Endodermal cell (in vitro differentiated cells): ENCODE data around the gene H6PD. TPM values are rescaled to one million over a fixed set of nuclear protein-coding genes. Genes with fewer than 3 reads are reported as not detected.

Experiments used
- DNase-seq: peaks from one replicate; pipeline ENCODE4 v3.0.0-alpha.2; 2017
- H3K27ac ChIP-seq: 2 replicates; pipeline ENCODE4 v1.5.1; 2013; ENCODE audit warnings: mild to moderate bottlenecking, low read depth, low read length, moderate library complexity
- H3K27me3 ChIP-seq: 2 replicates; pipeline ENCODE4 v1.6.1; 2013; ENCODE audit warnings: mild to moderate bottlenecking, low read length, moderate library complexity; ENCODE audit not compliant: insufficient read depth, control insufficient read depth, poor library complexity, severe bottlenecking
- H3K36me3 ChIP-seq: 2 replicates; pipeline ENCODE4 v1.7.0; 2013; ENCODE audit warnings: mild to moderate bottlenecking, low read length, moderate library complexity; ENCODE audit not compliant: control insufficient read depth, insufficient read depth
- H3K4me1 ChIP-seq: one replicate; pipeline ENCODE4 v1.7.0; 2013; ENCODE audit warnings: low read length; ENCODE audit not compliant: control insufficient read depth, insufficient read depth
- H3K4me3 ChIP-seq: 2 replicates; pipeline ENCODE4 v1.5.1; 2013; ENCODE audit warnings: mild to moderate bottlenecking, low read length, moderate library complexity
- H3K9ac ChIP-seq: 2 replicates; pipeline ENCODE4 v1.6.1; 2013; ENCODE audit warnings: mild to moderate bottlenecking, low read length, moderate library complexity; ENCODE audit not compliant: poor library complexity, severe bottlenecking; ENCODE audit errors: extremely low read depth
- H3K9me3 ChIP-seq: 2 replicates; pipeline ENCODE4 v1.6.1; 2013; ENCODE audit warnings: mild to moderate bottlenecking, low read length, moderate library complexity; ENCODE audit not compliant: control insufficient read depth
- H3K27ac Mint-ChIP-seq: 2 replicates; pipeline ENCODE4 v1.8.0; 2020; ENCODE audit warnings: mixed read lengths
- H3K27me3 Mint-ChIP-seq: 2 replicates; pipeline ENCODE4 v1.8.0; 2021; ENCODE audit warnings: mild to moderate bottlenecking, mixed read lengths; ENCODE audit not compliant: insufficient read depth
- H3K36me3 Mint-ChIP-seq: 2 replicates; pipeline ENCODE4 v1.8.0; 2020; ENCODE audit warnings: low read depth, mixed read lengths
- H3K4me1 Mint-ChIP-seq: 2 replicates; pipeline ENCODE4 v1.8.0; 2020; ENCODE audit warnings: mixed read lengths
- H3K4me3 Mint-ChIP-seq: 2 replicates; pipeline ENCODE4 v1.8.0; 2020; ENCODE audit warnings: mild to moderate bottlenecking, moderate library complexity, mixed read lengths
- H3K9me3 Mint-ChIP-seq: 2 replicates; pipeline ENCODE4 v1.8.0; 2020; ENCODE audit warnings: mild to moderate bottlenecking, mixed read lengths
- WGBS, 2 experiments: methylation state at CpG; one replicate each; pipeline versions ENCODE4 v1.1.5 to v1.1.7; 2013; ENCODE audit warnings: missing lambda C conversion rate in 2 of 2, mixed read lengths in 1 of 2; ENCODE audit not compliant: insufficient coverage in 1 of 2, insufficient read length in 1 of 2; 5-methylcytosine and 5-hydroxymethylcytosine counted together
- total RNA-seq, 2 donors: library from RNA; stranded (reverse); fragmentation: NEBNext Ultra II Directional in 1 of 2; extraction: Animal tissue kit (Norgen Biotek cat#: 25700) in 1 of 2; gene quantifications; 2 replicates in 1 of 2; 3 replicates in 1 of 2; pipeline ENCODE4 v1.2.1, GENCODE V29; 2021
- TF ChIP-seq, protein P1 (sequence below): fragments of 200-600 bp; sonication (generic); conservative IDR thresholded peaks from 2 replicates; pipeline ENCODE4 v1.5.0; 2021; ENCODE audit warnings: antibody characterized with exemption, mild to moderate bottlenecking

H6PD gene
- total RNA-seq, 2 donors from 2014 or later, result 21.5 to 34.4 TPM

- H3K9me3 ChIP-seq, result no peaks in the 10 kb centered on the region
- TF ChIP-seq, protein P1, sequence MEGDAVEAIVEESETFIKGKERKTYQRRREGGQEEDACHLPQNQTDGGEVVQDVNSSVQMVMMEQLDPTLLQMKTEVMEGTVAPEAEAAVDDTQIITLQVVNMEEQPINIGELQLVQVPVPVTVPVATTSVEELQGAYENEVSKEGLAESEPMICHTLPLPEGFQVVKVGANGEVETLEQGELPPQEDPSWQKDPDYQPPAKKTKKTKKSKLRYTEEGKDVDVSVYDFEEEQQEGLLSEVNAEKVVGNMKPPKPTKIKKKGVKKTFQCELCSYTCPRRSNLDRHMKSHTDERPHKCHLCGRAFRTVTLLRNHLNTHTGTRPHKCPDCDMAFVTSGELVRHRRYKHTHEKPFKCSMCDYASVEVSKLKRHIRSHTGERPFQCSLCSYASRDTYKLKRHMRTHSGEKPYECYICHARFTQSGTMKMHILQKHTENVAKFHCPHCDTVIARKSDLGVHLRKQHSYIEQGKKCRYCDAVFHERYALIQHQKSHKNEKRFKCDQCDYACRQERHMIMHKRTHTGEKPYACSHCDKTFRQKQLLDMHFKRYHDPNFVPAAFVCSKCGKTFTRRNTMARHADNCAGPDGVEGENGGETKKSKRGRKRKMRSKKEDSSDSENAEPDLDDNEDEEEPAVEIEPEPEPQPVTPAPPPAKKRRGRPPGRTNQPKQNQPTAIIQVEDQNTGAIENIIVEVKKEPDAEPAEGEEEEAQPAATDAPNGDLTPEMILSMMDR, result no peak
- DNase-seq, result no peak
- Mint-ChIP-seq H3K4me3 (no peak overlapping the region), H3K27me3 (no peaks in the 10 kb centered on the region), H3K4me1 (peaks cover 11% of the 10 kb centered on the region), H3K36me3 (no peaks in the 10 kb centered on the region), H3K9me3 (no peaks in the 10 kb centered on the region), H3K27ac (no peak overlapping the region)
- peaks cover 3% of the 10 kb centered on the region for H3K4me1 ChIP-seq
- no peak overlapping the region for H3K27ac ChIP-seq
- no peak overlapping the region for H3K4me3 ChIP-seq
- no peak overlapping the region for H3K9ac ChIP-seq
- no peaks in the 10 kb centered on the region for H3K27me3 ChIP-seq
- WGBS, 2 experiments, result 95 to 99% methylated on average over 9 to 10 of the region's 10 CpGs
- no peaks in the 10 kb centered on the region for H3K36me3 ChIP-seq
These were observed 40.6 kb downstream of the H6PD start for GRCh38 chr1:9275161-9275560.

DNA sequence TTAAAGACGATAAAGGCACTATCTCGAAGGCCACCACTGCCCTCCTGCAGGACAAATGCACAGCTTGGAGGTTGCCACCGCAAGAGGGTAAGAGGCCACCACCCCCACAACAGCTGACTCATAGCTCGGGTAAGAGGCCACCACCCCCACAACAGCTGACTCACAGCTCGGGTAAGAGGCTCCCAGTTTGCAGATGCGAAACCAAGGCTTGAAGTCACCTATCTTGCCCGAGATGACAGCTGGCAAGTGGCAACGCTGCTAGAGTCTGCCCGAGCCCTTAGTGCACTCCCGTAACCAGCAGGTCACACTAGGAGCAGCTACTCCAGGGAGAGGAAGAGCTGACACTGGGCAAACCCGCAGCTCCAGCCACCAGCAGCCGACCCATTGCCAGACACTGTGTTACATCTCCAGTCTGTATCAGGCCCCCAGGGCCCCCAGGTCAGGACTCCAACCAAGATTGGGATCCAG, 41.0 kb downstream of the H6PD start:
- no peaks in the 10 kb centered on the region for H3K9me3 ChIP-seq
- Mint-ChIP-seq H3K36me3 (no peaks in the 10 kb centered on the region), H3K27me3 (peaks cover 2% of the 10 kb centered on the region), H3K9me3 (no peaks in the 10 kb centered on the region), H3K27ac (no peak overlapping the region), H3K4me3 (no peak overlapping the region), H3K4me1 (peaks cover 14% of the 10 kb centered on the region)
- WGBS, 2 experiments, result 80 to 90% methylated on average over 9 to 12 of the region's 12 CpGs
- H3K27ac ChIP-seq, result no peak overlapping the region
- TF ChIP-seq, protein P1, result no peak
- H3K9ac ChIP-seq, result no peak overlapping the region
- H3K4me3 ChIP-seq, result no peak overlapping the region
- H3K27me3 ChIP-seq, result no peaks in the 10 kb centered on the region
- H3K36me3 ChIP-seq, result no peaks in the 10 kb centered on the region
- DNase-seq, result no peak
- peaks cover 3% of the 10 kb centered on the region for H3K4me1 ChIP-seq

GRCh38 chr1:9278116-9278515, 43.5 kb downstream of the H6PD start:
- Histone ChIP-seq H3K9ac (no peak overlapping the region), H3K27ac (no peak overlapping the region), H3K36me3 (no peaks in the 10 kb centered on the region), H3K4me3 (no peak overlapping the region), H3K9me3 (no peaks in the 10 kb centered on the region), H3K27me3 (no peaks in the 10 kb centered on the region), H3K4me1 (peaks cover 3% of the 10 kb centered on the region)
- Mint-ChIP-seq H3K27ac (no peak overlapping the region), H3K36me3 (no peaks in the 10 kb centered on the region), H3K4me1 (peaks cover 14% of the 10 kb centered on the region), H3K27me3 (peaks cover 5% of the 10 kb centered on the region), H3K4me3 (no peak overlapping the region), H3K9me3 (no peaks in the 10 kb centered on the region)
- TF ChIP-seq, protein P1, result no peak
- 90 to 100% methylated on average over 3 to 5 of the region's 5 CpGs for WGBS, 2 experiments
- DNase-seq, result no peak
